SK-N-SH (cell line): ENCODE measurements around the gene DNAH10. TPM values are rescaled to one million over a fixed set of nuclear protein-coding genes. Genes with fewer than 3 reads are reported as not detected.

Source experiments
- CTCF ChIA-PET: fragments of 300-600, 350-600 bp; formaldehyde crosslinking; extraction: SDS; loops from one replicate; lab custom pipeline; 2021; lab: Yijun Ruan, JAX
- POLR2A ChIA-PET: fragments of 350-600 bp; sonication (Branson Sonifier 250); formaldehyde crosslinking; extraction: SDS; loops from one replicate; lab custom pipeline; 2020; ENCODE audit warnings: antibody characterized with exemption, inconsistent platforms; lab: Yijun Ruan, JAX
- DNase-seq: peaks from one replicate; pipeline ENCODE4 v3.0.0; 2012
- H2AFZ ChIP-seq: fragments of 200-600 bp; sonication (generic); 2 replicates; pipeline ENCODE4 v1.8.1; 2016; ENCODE audit warnings: antibody characterized with exemption, mild to moderate bottlenecking, low read depth
- H3F3A ChIP-seq: fragments of 200-600 bp; sonication (generic); replicated peaks from 2 replicates; pipeline ENCODE3; 2016; ENCODE audit warnings: antibody characterized with exemption, mild to moderate bottlenecking; ENCODE audit not compliant: insufficient read depth
- H3K27ac ChIP-seq, 2 experiments: fragments of 200-500 bp in 1 of 2; fragments of 200-600 bp in 1 of 2; sonication (Bioruptor generic) in 1 of 2; sonication (generic), shearing (Covaris generic) in 1 of 2; 2 replicates each; pipeline versions ENCODE4 v1.5.1 to v1.6.1; 2014 to 2016; ENCODE audit warnings: low read depth in 2 of 2, inconsistent platforms in 1 of 2, low read length in 1 of 2, mild to moderate bottlenecking in 1 of 2, mixed read lengths in 1 of 2
- H3K27me3 ChIP-seq: fragments of 200-600 bp; sonication (generic), shearing (Covaris generic); 2 replicates; pipeline ENCODE4 v1.6.1; 2016; ENCODE audit warnings: mixed run types; ENCODE audit not compliant: insufficient read depth
- H3K36me3 ChIP-seq, 2 experiments: fragments of 200-500 bp in 1 of 2; fragments of 200-600 bp in 1 of 2; sonication (Bioruptor generic) in 1 of 2; sonication (generic) in 1 of 2; replicated peaks in 1 of 2; 2 replicates each; pipeline versions ENCODE3 to v1.5.1; 2014 to 2016; ENCODE audit warnings: low read length in 1 of 2, mild to moderate bottlenecking in 1 of 2; ENCODE audit not compliant: insufficient read depth in 2 of 2, control insufficient read depth in 1 of 2
- H3K4me1 ChIP-seq, 2 experiments: fragments of 200-500 bp in 1 of 2; fragments of 200-600 bp in 1 of 2; sonication (Bioruptor generic) in 1 of 2; sonication (generic), shearing (Covaris generic) in 1 of 2; 2 replicates each; pipeline versions ENCODE4 v1.5.1 to v1.6.1; 2014 to 2016; ENCODE audit warnings: low read depth in 1 of 2, low read length in 1 of 2, mixed run types in 1 of 2; ENCODE audit not compliant: insufficient read depth in 2 of 2, control insufficient read depth in 1 of 2
- H3K4me2 ChIP-seq: fragments of 200-600 bp; sonication (generic), shearing (Covaris generic); 2 replicates; pipeline ENCODE4 v1.6.1; 2017; ENCODE audit warnings: mixed run types
- H3K4me3 ChIP-seq, 2 experiments: fragments of 200-500 bp in 1 of 2; fragments of 200-600 bp in 1 of 2; sonication (Bioruptor generic) in 1 of 2; sonication (generic), shearing (Covaris generic) in 1 of 2; 2 replicates each; pipeline versions ENCODE4 v1.5.1 to v1.8.1; 2014 to 2016; ENCODE audit warnings: low read depth in 2 of 2, inconsistent platforms in 1 of 2, low read length in 1 of 2, mild to moderate bottlenecking in 1 of 2, mixed read lengths in 1 of 2, moderate library complexity in 1 of 2
- H3K79me2 ChIP-seq: fragments of 200-600 bp; sonication (generic); 2 replicates; pipeline ENCODE4 v1.8.1; 2017; ENCODE audit warnings: mild to moderate bottlenecking; ENCODE audit not compliant: insufficient read depth
- H3K9ac ChIP-seq: fragments of 200-600 bp; sonication (generic); 2 replicates; pipeline ENCODE4 v1.6.1; 2017; ENCODE audit warnings: mixed run types
- H3K9me2 ChIP-seq: fragments of 200-600 bp; sonication (generic); 2 replicates; pipeline ENCODE4 v1.6.1; 2017; ENCODE audit warnings: mixed run types
- H3K9me3 ChIP-seq: fragments of 200-600 bp; sonication (generic); 2 replicates; pipeline ENCODE4 v1.6.1; 2017; ENCODE audit warnings: mixed run types, mild to moderate bottlenecking, moderate library complexity
- H4K20me1 ChIP-seq: fragments of 200-600 bp; sonication (generic); 2 replicates; pipeline ENCODE4 v1.6.1; 2017; ENCODE audit warnings: mild to moderate bottlenecking, mixed run types; ENCODE audit not compliant: insufficient read depth
- CHD2 ChIP-seq: fragments of 150-350 bp; IDR thresholded peaks from 2 replicates; pipeline ENCODE4 v1.6.1; 2018; ENCODE audit warnings: low read length; ENCODE audit not compliant: partially characterized antibody
- EP300 ChIP-seq, 2 experiments: IDR thresholded peaks; 2 replicates each; pipeline versions ENCODE4 v1.4.0 to v1.6.1; 2012; ENCODE audit warnings: borderline replicate concordance in 1 of 2, low read depth in 1 of 2, low read length in 1 of 2
- EZH2phosphoT487 ChIP-seq: fragments of 200-600 bp; sonication (generic); IDR thresholded peaks from 2 replicates; pipeline ENCODE4 v1.6.1; 2017; ENCODE audit warnings: low read depth, mixed run types, mild to moderate bottlenecking, antibody characterized with exemption, moderate library complexity, borderline replicate concordance
- FOXM1 ChIP-seq: IDR thresholded peaks from 2 replicates; pipeline ENCODE4 v1.4.0; 2012; ENCODE audit warnings: low read depth, mild to moderate bottlenecking
- IRF3 ChIP-seq: fragments of 150-350 bp; IDR thresholded peaks from 2 replicates; pipeline ENCODE4 v1.6.1; 2016; ENCODE audit warnings: mild to moderate bottlenecking, low read depth, low read length
- JUND ChIP-seq: IDR thresholded peaks from 2 replicates; pipeline ENCODE4 v1.4.0; 2012
- MAX ChIP-seq: IDR thresholded peaks from 2 replicates; pipeline ENCODE4 v1.4.0; 2012; ENCODE audit warnings: low read depth
- MEF2A ChIP-seq: IDR thresholded peaks from 2 replicates; pipeline ENCODE4 v1.4.0; 2012; ENCODE audit warnings: low read depth, borderline replicate concordance
- MXI1 ChIP-seq: IDR thresholded peaks from 2 replicates; pipeline ENCODE4 v1.6.1; 2012; ENCODE audit warnings: mild to moderate bottlenecking, low read depth, low read length, improper control_type of control experiment
- NFIC ChIP-seq: IDR thresholded peaks from 2 replicates; pipeline ENCODE4 v1.4.0; 2012; ENCODE audit warnings: borderline replicate concordance
- POLR2AphosphoS5 ChIP-seq: IDR thresholded peaks from 2 replicates; pipeline ENCODE4 v1.6.1; 2012; ENCODE audit warnings: low read depth, low read length
- RAD21 ChIP-seq: IDR thresholded peaks from 2 replicates; pipeline ENCODE4 v1.6.1; 2012; ENCODE audit warnings: mild to moderate bottlenecking, low read length
- RCOR1 ChIP-seq: fragments of 150-350 bp; IDR thresholded peaks from 2 replicates; pipeline ENCODE4 v1.6.1; 2017; ENCODE audit warnings: antibody characterized with exemption, low read length
- RFX5 ChIP-seq: IDR thresholded peaks from 2 replicates; pipeline ENCODE4 v1.6.1; 2012; ENCODE audit warnings: mild to moderate bottlenecking, improper control_type of control experiment, low read length
- RXRA ChIP-seq: IDR thresholded peaks from 2 replicates; pipeline ENCODE4 v1.4.0; 2012; ENCODE audit warnings: low read depth, mild to moderate bottlenecking, borderline replicate concordance
- TCF12 ChIP-seq: IDR thresholded peaks from 2 replicates; pipeline ENCODE4 v1.4.0; 2012
- TEAD4 ChIP-seq: IDR thresholded peaks from 2 replicates; pipeline ENCODE4 v1.4.0; 2012; ENCODE audit warnings: mild to moderate bottlenecking, borderline replicate concordance; ENCODE audit not compliant: insufficient read depth
- USF2 ChIP-seq: fragments of 150-350 bp; IDR thresholded peaks from 2 replicates; pipeline ENCODE4 v1.6.1; 2017; ENCODE audit warnings: antibody characterized with exemption, low read length, low read depth, borderline replicate concordance
- WGBS: methylation state at CpG from one replicate; pipeline ENCODE4 v1.1.6; 2017; ENCODE audit warnings: low lambda C conversion rate; 5-methylcytosine and 5-hydroxymethylcytosine counted together
- polyA plus RNA-seq, 3 experiments: library from polyadenylated mRNA; depleted of rRNA; stranded (reverse); fragments of >200 nt; gene quantifications; 2 replicates each; pipeline ENCODE4 v1.2.3, GENCODE V29; 2012
- TF ChIP-seq, protein P1 (sequence below): fragments of 200-600 bp; sonication (generic); IDR thresholded peaks from 2 replicates; pipeline ENCODE4 v1.6.1; 2017; ENCODE audit warnings: antibody characterized with exemption, mild to moderate bottlenecking, moderate library complexity
- TF ChIP-seq, protein P2 (sequence below): IDR thresholded peaks from 2 replicates; pipeline ENCODE4 v1.4.0; 2012; ENCODE audit warnings: low read depth, borderline replicate concordance
- TF ChIP-seq, protein P3 (sequence below): IDR thresholded peaks from 2 replicates; pipeline ENCODE4 v1.4.0; 2012; ENCODE audit warnings: low read depth, borderline replicate concordance

Gene DNAH10
- polyA plus RNA-seq, 1 of the 3 experiments (the other 2 are of a cell fraction) = 0.13 TPM

DNA sequence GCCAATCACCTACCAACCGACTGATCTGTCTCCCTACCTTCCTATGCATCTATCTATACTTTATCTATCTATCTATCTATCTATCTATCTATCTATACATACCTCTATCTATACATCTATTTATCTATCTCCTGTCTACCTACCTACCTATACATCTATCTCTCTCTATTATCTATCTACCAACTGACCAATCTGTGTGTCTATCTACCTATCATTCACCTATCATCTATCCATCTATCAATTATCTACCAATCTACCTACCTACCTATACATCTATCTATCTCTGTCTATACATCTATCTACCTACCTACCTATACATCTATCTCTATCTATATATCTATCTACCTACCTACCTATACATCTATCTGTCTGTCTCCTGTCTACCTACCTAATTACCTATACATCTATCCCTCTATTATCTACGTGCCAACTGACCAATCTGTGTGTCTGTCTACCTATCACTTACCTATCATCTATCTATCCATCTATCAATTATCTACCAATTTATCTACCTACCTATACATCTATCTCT, 3.5 kb downstream of the DNAH10 start:
- H3K4me2 ChIP-seq = no peak overlapping the region
- no peaks in the 10 kb centered on the region for H3K4me1 ChIP-seq
- no peak overlapping the region for H3K27ac ChIP-seq
- WGBS = 49% methylated on average over 2 of the region's 2 CpGs
- no peak overlapping the region for H2AFZ ChIP-seq
- no peaks in the 10 kb centered on the region for H4K20me1 ChIP-seq
- no peaks in the 10 kb centered on the region for H3F3A ChIP-seq
- no peak for DNase-seq
- no peak overlapping the region for H3K9ac ChIP-seq
- POLR2A ChIA-PET = no interaction called here
- no peak overlapping the region for H3K4me3 ChIP-seq
- no peaks in the 10 kb centered on the region for H3K9me3 ChIP-seq
- H3K36me3 ChIP-seq = no peaks in the 10 kb centered on the region
- H3K79me2 ChIP-seq = no peaks in the 10 kb centered on the region
- H3K27me3 ChIP-seq = no peaks in the 10 kb centered on the region
- CTCF ChIA-PET = no interaction called here
- no peaks in the 10 kb centered on the region for H3K9me2 ChIP-seq
- TF ChIP-seq, protein P1, sequence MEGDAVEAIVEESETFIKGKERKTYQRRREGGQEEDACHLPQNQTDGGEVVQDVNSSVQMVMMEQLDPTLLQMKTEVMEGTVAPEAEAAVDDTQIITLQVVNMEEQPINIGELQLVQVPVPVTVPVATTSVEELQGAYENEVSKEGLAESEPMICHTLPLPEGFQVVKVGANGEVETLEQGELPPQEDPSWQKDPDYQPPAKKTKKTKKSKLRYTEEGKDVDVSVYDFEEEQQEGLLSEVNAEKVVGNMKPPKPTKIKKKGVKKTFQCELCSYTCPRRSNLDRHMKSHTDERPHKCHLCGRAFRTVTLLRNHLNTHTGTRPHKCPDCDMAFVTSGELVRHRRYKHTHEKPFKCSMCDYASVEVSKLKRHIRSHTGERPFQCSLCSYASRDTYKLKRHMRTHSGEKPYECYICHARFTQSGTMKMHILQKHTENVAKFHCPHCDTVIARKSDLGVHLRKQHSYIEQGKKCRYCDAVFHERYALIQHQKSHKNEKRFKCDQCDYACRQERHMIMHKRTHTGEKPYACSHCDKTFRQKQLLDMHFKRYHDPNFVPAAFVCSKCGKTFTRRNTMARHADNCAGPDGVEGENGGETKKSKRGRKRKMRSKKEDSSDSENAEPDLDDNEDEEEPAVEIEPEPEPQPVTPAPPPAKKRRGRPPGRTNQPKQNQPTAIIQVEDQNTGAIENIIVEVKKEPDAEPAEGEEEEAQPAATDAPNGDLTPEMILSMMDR = no peak
- TF ChIP-seq POLR2AphosphoS5 (no peak), IRF3 (no peak), MXI1 (no peak), CHD2 (no peak), JUND (no peak), RFX5 (no peak), RXRA (no peak), MAX (no peak)
- TF ChIP-seq, all 33 proteins: peak for 0

DNA sequence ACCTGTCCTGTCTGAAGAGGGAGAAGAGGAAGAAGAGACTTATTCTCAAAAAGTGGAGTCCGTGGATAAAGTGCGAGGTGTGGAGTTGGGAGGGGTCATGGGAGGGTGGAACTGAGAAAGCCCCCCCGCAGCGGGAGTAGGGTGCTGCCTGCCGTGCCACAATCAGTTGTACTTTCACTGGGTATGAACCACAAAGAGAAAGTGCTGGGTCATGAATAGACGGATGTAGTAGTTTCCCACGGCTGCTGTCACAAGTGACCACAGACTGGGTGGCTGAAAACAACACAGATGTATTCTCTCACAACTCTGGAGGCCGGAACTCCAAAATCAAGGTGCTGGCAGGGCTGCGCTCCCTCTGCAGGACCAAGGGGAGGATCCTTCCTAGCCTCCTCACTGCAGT, 5.5 kb downstream of the DNAH10 start:
- H2AFZ ChIP-seq = no peak overlapping the region
- WGBS = 73% methylated on average over 7 of the region's 9 CpGs
- H3K27me3 ChIP-seq = no peaks in the 10 kb centered on the region
- POLR2A ChIA-PET = no interaction called here
- H3K4me2 ChIP-seq = no peak overlapping the region
- no peaks in the 10 kb centered on the region for H3K36me3 ChIP-seq
- H3K27ac ChIP-seq = no peak overlapping the region
- no peak overlapping the region for H3K9ac ChIP-seq
- H3F3A ChIP-seq = no peaks in the 10 kb centered on the region
- CTCF ChIA-PET = no interaction called here
- H3K4me1 ChIP-seq = no peaks in the 10 kb centered on the region
- H3K9me3 ChIP-seq = no peaks in the 10 kb centered on the region
- H3K9me2 ChIP-seq = no peaks in the 10 kb centered on the region
- H4K20me1 ChIP-seq = no peaks in the 10 kb centered on the region
- no peak for DNase-seq
- H3K4me3 ChIP-seq = no peak overlapping the region
- H3K79me2 ChIP-seq = no peaks in the 10 kb centered on the region
- TF ChIP-seq TEAD4 (no peak), MEF2A (no peak), USF2 (no peak), TCF12 (no peak), NFIC (no peak), FOXM1 (no peak), RCOR1 (no peak), MXI1 (no peak), MAX (no peak), EZH2phosphoT487 (no peak), RFX5 (no peak), RAD21 (no peak), EP300 (IDR thresholded peaks at IDR 0.05; ENCODE audit: borderline replicate concordance in 1 of 2, low read depth in 1 of 2, low read length in 1 of 2) (no peak), RXRA (no peak)
- TF ChIP-seq, protein P2, sequence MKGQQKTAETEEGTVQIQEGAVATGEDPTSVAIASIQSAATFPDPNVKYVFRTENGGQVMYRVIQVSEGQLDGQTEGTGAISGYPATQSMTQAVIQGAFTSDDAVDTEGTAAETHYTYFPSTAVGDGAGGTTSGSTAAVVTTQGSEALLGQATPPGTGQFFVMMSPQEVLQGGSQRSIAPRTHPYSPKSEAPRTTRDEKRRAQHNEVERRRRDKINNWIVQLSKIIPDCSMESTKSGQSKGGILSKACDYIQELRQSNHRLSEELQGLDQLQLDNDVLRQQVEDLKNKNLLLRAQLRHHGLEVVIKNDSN = no peak
- TF ChIP-seq, protein P3, sequence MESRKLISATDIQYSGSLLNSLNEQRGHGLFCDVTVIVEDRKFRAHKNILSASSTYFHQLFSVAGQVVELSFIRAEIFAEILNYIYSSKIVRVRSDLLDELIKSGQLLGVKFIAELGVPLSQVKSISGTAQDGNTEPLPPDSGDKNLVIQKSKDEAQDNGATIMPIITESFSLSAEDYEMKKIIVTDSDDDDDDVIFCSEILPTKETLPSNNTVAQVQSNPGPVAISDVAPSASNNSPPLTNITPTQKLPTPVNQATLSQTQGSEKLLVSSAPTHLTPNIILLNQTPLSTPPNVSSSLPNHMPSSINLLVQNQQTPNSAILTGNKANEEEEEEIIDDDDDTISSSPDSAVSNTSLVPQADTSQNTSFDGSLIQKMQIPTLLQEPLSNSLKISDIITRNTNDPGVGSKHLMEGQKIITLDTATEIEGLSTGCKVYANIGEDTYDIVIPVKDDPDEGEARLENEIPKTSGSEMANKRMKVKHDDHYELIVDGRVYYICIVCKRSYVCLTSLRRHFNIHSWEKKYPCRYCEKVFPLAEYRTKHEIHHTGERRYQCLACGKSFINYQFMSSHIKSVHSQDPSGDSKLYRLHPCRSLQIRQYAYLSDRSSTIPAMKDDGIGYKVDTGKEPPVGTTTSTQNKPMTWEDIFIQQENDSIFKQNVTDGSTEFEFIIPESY = no peak
